ENCODE data around the gene B4GALNT4. TPM values are rescaled to one million over a fixed set of nuclear protein-coding genes. Genes with fewer than 3 reads are reported as not detected.

B4GALNT4 gene
- total RNA-seq, 2 donors from 2014 or later: 1.6 to 2.0 TPM

GRCh38 chr11:350723-351255, 18.5 kb upstream of the B4GALNT4 start:
- Histone ChIP-seq H3K36me3 (no peaks in the 10 kb centered on the region), H3K9me3 (no peaks in the 10 kb centered on the region), H3K27me3 (no peaks in the 10 kb centered on the region), H3K4me3 (no peak overlapping the region), H3K9ac (ENCODE audit: low read depth in 2 of 2, low read length in 2 of 2) (peak overlapping the region in 1 of 2 donors; percentile 69), H3K27ac (no peak overlapping the region), H3K4me1 (peaks cover 6% of the 10 kb centered on the region)
- intact Hi-C loops (cut with DNase I): no loop called here
- no peak for DNase-seq
- TF ChIP-seq, protein P1, sequence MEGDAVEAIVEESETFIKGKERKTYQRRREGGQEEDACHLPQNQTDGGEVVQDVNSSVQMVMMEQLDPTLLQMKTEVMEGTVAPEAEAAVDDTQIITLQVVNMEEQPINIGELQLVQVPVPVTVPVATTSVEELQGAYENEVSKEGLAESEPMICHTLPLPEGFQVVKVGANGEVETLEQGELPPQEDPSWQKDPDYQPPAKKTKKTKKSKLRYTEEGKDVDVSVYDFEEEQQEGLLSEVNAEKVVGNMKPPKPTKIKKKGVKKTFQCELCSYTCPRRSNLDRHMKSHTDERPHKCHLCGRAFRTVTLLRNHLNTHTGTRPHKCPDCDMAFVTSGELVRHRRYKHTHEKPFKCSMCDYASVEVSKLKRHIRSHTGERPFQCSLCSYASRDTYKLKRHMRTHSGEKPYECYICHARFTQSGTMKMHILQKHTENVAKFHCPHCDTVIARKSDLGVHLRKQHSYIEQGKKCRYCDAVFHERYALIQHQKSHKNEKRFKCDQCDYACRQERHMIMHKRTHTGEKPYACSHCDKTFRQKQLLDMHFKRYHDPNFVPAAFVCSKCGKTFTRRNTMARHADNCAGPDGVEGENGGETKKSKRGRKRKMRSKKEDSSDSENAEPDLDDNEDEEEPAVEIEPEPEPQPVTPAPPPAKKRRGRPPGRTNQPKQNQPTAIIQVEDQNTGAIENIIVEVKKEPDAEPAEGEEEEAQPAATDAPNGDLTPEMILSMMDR (IDR thresholded peaks at IDR 0.05): no peak

GRCh38 chr11:351411-351810, 17.9 kb upstream of the B4GALNT4 start:
- peak overlapping the region in 1 of 2 donors; percentile 69 for H3K9ac ChIP-seq (ENCODE audit: low read depth in 2 of 2, low read length in 2 of 2)
- H3K4me3 ChIP-seq: no peak overlapping the region
- H3K27me3 ChIP-seq: no peaks in the 10 kb centered on the region
- DNase-seq: no peak
- peaks cover 6% of the 10 kb centered on the region for H3K4me1 ChIP-seq
- no peak overlapping the region for H3K27ac ChIP-seq
- intact Hi-C loops (cut with DNase I): no loop called here
- TF ChIP-seq, protein P1 (IDR thresholded peaks at IDR 0.05): no peak
- H3K36me3 ChIP-seq: no peaks in the 10 kb centered on the region
- no peaks in the 10 kb centered on the region for H3K9me3 ChIP-seq

DNA sequence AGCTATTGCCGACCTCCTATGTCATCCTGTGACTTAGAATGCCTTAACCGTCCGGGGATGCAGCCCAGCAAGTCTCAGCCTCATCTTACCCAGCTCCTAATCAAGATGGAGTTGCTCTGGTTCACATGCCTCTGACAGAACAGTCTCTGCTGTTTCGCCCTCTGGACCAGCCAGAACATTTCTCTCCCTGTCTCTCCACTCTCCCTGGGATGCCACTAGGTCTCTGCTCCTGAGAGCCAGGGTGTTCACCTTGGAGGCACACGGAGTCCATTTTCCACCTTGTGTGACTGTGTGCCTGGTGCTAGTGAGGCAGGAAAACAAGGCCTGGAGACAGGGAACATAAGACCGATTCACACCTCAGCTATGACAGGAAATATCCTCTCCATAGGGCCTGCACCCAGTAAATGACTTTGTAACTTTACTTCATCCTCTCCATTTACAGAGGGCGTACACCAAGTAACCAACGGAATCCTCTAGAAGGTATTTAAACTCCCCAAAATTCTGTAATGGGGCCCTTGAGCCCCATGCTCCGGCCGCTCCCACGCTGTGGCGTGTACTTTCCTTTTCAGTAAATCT, 16.8 kb upstream of the B4GALNT4 start:
- TF ChIP-seq, protein P1 (IDR thresholded peaks at IDR 0.05): no peak
- Histone ChIP-seq H3K4me3 (no peak overlapping the region), H3K27me3 (no peaks in the 10 kb centered on the region), H3K9ac (ENCODE audit: low read depth in 2 of 2, low read length in 2 of 2) (no peak overlapping the region), H3K9me3 (no peaks in the 10 kb centered on the region), H3K27ac (peak overlapping the region; percentile 87), H3K4me1 (peaks cover 6% of the 10 kb centered on the region), H3K36me3 (no peaks in the 10 kb centered on the region)
- DNase-seq: no peak
- intact Hi-C loops (cut with DNase I): no loop called here

GRCh38 chr11:353179-353873, 16.0 kb upstream of the B4GALNT4 start:
- DNase-seq: peak; percentile 66
- no peaks in the 10 kb centered on the region for H3K9me3 ChIP-seq
- TF ChIP-seq, protein P1 (IDR thresholded peaks at IDR 0.05): no peak
- H3K27ac ChIP-seq: peak overlapping the region; percentile 87
- peak overlapping the region in 1 of 2 donors; percentile 19 for H3K9ac ChIP-seq (ENCODE audit: low read depth in 2 of 2, low read length in 2 of 2)
- no peak overlapping the region for H3K4me3 ChIP-seq
- intact Hi-C loops (cut with DNase I): no loop called here
- H3K36me3 ChIP-seq: no peaks in the 10 kb centered on the region
- no peaks in the 10 kb centered on the region for H3K27me3 ChIP-seq
- peaks cover 6% of the 10 kb centered on the region for H3K4me1 ChIP-seq

GRCh38 chr11:355581-356458, 13.5 kb upstream of the B4GALNT4 start:
- intact Hi-C loops (cut with DNase I): loop anchor here (5.0 kb wide), 1 partner anchor 49 kb away; the partner anchor contains the start of gene IFITM2
- TF ChIP-seq, protein P1 (IDR thresholded peaks at IDR 0.05): no peak
- H3K4me3 ChIP-seq: peak overlapping the region; percentile 24
- peak overlapping the region; percentile 87 for H3K27ac ChIP-seq
- H3K27me3 ChIP-seq: no peaks in the 10 kb centered on the region
- H3K36me3 ChIP-seq: no peaks in the 10 kb centered on the region
- peaks cover 6% of the 10 kb centered on the region for H3K4me1 ChIP-seq
- H3K9me3 ChIP-seq: no peaks in the 10 kb centered on the region
- peak overlapping the region; percentile 41 to 57 for H3K9ac ChIP-seq (ENCODE audit: low read depth in 2 of 2, low read length in 2 of 2)
- peak; percentile 95 for DNase-seq
